OCI-LY1 (cell line): Measurements from ENCODE around the gene WDR55.
"Not testable (repeated sequence)": the region's sequence is repeated elsewhere in the genome, so short reads cannot be mapped to it uniquely, and the experiment has no call there.

Source experiments
- EZH2 ChIP-seq: fragments of 200-600 bp; sonication (generic), shearing (Covaris generic); IDR thresholded peaks from 2 replicates; pipeline ENCODE4 v1.8.0; 2017; ENCODE audit warnings: borderline replicate concordance, mixed run types, mild to moderate bottlenecking, antibody characterized with exemption, low read length, moderate library complexity, mixed read lengths
- TF ChIP-seq, protein P1 (sequence below): fragments of 200-600 bp; sonication (generic), shearing (Covaris generic); IDR thresholded peaks from 2 replicates; pipeline ENCODE4 v1.5.1; 2017; ENCODE audit warnings: mild to moderate bottlenecking, antibody characterized with exemption, low read length, moderate library complexity, mixed read lengths

DNA sequence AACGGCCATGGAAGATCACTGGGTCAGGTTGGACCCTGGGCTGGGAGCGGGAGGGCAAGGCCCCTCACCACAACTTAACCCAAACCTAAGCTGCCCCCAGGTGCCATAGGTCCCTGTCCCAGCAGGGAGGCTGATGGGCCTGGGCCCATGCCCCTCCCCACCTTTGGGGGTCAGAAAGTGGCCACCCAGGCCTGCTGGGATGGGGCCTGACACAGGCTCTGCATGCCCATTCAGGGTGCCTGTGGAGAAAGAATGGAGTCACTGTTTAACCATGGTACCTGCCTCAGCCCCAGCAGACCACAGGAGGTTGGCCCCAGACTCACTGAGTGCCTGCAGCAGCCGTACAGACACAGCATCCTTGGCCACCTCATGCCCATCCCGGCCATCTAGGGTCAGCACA lies 6.3 kb downstream of the WDR55 start:
- TF ChIP-seq, protein P1, sequence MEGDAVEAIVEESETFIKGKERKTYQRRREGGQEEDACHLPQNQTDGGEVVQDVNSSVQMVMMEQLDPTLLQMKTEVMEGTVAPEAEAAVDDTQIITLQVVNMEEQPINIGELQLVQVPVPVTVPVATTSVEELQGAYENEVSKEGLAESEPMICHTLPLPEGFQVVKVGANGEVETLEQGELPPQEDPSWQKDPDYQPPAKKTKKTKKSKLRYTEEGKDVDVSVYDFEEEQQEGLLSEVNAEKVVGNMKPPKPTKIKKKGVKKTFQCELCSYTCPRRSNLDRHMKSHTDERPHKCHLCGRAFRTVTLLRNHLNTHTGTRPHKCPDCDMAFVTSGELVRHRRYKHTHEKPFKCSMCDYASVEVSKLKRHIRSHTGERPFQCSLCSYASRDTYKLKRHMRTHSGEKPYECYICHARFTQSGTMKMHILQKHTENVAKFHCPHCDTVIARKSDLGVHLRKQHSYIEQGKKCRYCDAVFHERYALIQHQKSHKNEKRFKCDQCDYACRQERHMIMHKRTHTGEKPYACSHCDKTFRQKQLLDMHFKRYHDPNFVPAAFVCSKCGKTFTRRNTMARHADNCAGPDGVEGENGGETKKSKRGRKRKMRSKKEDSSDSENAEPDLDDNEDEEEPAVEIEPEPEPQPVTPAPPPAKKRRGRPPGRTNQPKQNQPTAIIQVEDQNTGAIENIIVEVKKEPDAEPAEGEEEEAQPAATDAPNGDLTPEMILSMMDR: not testable (repeated sequence)
- TF ChIP-seq EZH2: not testable (repeated sequence)
